Raji (cell line): Measurements from ENCODE around the gene CHST15.

ENCODE experiments used
- POLR2A ChIP-seq: IDR thresholded peaks from 2 replicates; pipeline ENCODE4 v1.6.1; 2011; ENCODE audit warnings: low read depth, low read length, control low read depth; ENCODE audit not compliant: insufficient read depth

Gene CHST15

GRCh38 chr10:124040451-124041188 lies 52.8 kb downstream of the CHST15 start:
- TF ChIP-seq POLR2A = no peak

DNA sequence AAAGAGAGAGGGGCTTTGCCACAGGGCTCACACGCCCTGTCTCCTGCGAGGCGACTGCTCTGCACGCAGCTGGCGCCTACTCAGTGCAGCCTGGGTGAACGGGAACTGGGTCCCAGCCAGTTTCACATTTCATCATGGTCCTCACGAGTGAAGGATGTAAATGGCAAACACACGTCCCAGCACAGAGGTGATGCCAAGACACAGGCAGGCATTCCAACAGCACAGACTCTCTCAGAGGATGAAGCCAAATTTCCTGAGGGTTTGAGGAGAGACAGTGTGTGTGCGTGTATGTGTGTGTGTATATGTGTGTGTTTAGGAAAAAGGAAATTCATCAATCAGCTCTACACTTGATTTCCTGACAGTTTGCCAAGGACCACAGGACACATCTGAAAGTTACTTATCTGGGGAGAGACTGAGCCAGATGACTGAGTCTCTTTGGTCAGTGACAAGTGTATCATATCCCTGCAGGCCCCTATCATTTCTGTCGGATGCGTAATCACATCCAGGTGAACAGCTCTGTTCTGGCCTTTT lies 53.9 kb downstream of the CHST15 start:
- TF ChIP-seq POLR2A = no peak

GRCh38 chr10:124037784-124038183 lies 55.6 kb downstream of the CHST15 start:
- no peak for TF ChIP-seq POLR2A

GRCh38 chr10:124037286-124037685 lies 56.1 kb downstream of the CHST15 start:
- no peak for TF ChIP-seq POLR2A

GRCh38 chr10:124036746-124037145 lies 56.7 kb downstream of the CHST15 start:
- no peak for TF ChIP-seq POLR2A

- TF ChIP-seq POLR2A = peak; percentile 62
Observed at GRCh38 chr10:124035928-124036558, 57.4 kb downstream of the CHST15 start.

DNA sequence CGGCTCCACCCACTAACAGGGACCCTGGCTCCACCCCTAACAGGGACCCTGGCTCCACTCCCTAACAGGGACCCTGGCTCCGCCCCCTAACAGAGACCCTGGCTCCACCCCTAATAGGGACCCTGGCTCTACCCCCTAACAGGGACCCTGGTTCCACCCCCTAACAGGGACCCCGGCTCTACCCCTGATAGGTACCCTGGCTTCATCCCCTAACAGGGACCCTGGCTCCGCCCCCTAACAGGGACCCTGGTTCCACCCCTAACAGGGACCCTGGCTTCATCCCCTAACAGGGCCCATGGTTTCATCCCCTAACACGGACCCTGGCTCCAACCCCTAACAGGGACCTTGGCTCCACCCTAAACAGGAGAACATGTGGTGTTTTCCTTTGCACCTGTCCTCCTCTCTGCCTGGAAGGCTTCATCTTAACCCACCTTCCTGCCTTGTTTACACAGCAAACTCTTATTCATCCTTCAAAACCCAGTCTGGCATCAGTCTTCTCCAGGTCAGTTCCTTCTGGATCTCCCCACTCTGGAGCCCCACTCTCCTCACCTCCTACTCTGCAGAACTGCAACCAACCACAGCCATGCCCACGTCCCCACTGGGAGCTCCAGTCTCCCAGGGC lies 58.0 kb downstream of the CHST15 start:
- no peak for TF ChIP-seq POLR2A

- no peak for TF ChIP-seq POLR2A
Observed at GRCh38 chr10:124033887-124034218, 59.5 kb downstream of the CHST15 start.

- no peak for TF ChIP-seq POLR2A
Observed at GRCh38 chr10:124032971-124033886, 60.2 kb downstream of the CHST15 start.

DNA sequence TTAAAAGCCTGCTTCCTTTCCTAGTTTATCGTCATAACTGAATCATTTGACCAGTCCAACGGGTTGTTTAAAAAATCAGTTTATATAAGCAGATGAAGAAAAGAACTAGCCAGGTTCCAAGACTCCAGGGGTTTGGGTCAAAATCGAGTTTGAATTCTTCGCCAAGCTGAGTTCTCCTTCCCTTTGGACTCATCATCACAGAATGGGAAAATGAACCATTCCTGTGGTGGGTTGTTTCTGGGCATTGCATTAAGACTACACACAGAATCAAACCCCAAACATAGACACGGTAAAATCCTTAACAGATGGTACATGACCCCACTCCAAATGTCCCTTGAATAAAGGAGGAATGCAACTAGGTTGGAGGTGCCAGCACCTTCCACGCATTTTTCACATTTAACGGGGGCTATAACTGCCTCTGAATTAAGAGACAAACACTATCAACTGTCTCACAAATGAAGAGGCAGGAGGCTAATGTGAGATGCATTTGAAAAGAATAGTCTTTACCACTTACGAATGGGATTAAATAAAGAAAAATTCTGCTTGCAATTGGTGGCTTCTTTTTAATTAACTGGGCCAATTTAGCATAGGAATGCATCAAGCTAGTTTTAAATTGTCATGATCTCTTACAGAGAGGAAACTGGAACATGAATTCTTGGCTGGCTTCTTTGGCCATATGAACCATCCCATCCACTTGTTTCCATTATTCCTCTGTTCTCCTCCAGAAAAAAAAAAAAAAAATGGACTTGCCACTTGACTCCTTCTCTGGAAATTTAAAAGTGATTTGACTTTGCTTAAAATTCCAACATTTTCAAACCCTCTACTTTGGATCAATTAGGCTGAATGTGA lies 61.1 kb downstream of the CHST15 start:
- TF ChIP-seq POLR2A = no peak

- no peak for TF ChIP-seq POLR2A
Observed at GRCh38 chr10:124030492-124031110, 62.8 kb downstream of the CHST15 start.

DNA sequence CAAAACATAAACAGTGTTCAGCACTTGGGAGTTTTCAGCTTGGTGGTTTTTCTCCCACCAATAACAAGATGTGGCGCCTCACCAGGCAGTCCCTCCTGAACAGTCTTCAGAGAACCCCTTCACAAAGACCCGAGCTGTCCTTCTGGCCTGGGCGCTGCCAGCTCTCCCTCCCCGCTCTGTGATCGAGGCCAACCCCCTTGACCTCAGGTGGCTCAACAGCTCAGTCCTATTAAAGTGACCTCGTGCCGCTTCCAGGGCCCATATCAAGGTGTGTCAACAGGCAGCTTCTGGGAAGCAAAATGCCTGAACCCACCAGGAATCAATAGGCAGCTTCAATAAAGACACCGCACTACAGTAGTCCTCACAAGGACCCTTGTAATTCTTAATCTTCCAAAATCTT lies 63.3 kb downstream of the CHST15 start:
- no peak for TF ChIP-seq POLR2A

DNA sequence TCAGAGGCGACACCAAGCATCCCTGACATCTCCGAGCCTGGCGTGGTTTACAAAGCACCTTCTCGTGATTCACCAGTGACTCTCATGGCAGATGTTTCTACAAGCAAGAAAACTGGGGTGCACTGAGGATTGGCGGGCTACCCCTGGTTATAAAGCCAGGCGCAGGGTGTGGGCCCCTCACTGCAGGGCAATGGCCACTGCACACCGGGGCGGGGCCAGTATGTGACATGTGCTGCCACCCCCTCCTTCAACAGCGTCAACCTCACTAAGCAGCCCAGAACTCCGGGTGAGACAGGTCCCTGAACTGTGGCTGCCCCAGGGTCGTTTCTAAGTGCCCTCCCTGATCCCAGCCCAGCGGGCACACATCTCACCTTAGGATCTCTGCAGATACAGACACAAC lies 63.8 kb downstream of the CHST15 start:
- TF ChIP-seq POLR2A = no peak
